Adrenal gland (tissue), 12 donors: ENCODE measurements around the gene SLC44A2. TPM values are rescaled to one million over a fixed set of nuclear protein-coding genes. Genes with fewer than 3 reads are reported as not detected.

Experiments used
- DNase-seq, 7 donors: peaks; one replicate each; pipeline ENCODE4 v3.0.0-alpha.2; 2019 to 2020
- H3K27ac ChIP-seq, 5 donors: fragments of 200-600 bp; sonication (generic) in 4 of 5; 1 replicate in 3 of 5; 2 replicates in 2 of 5; pipeline versions ENCODE4 v1.5.1 to v1.8.0; 2016 to 2020; ENCODE audit warnings: mild to moderate bottlenecking in 1 of 5
- H3K27me3 ChIP-seq: fragments of 200-600 bp; 2 replicates; pipeline ENCODE4 v1.8.0; 2021
- H3K36me3 ChIP-seq, 2 donors: fragments of 200-600 bp; replicated peaks in 1 of 2; 1 replicate in 1 of 2; 2 replicates in 1 of 2; pipeline versions ENCODE4 v1.5.1 to v1.8.0; 2018 to 2022
- H3K4me1 ChIP-seq, 2 donors: fragments of 200-600 bp; replicated peaks in 1 of 2; 1 replicate in 1 of 2; 2 replicates in 1 of 2; pipeline versions ENCODE4 v1.5.1 to v1.8.0; 2018 to 2021
- H3K4me3 ChIP-seq, 4 donors: fragments of 200-600 bp; sonication (generic) in 3 of 4; one replicate each; pipeline ENCODE4 v1.5.1; 2016 to 2018
- H3K9me3 ChIP-seq, 3 donors: fragments of 200-600 bp; sonication (generic) in 1 of 3; replicated peaks in 1 of 3; 1 replicate in 2 of 3; 2 replicates in 1 of 3; pipeline versions ENCODE4 v1.5.1 to v1.8.0; 2016 to 2021
- POLR2A ChIP-seq, 2 donors: fragments of 450-650 bp; IDR thresholded peaks; one replicate each; pipeline ENCODE4 v1.6.1; 2017; ENCODE audit warnings: antibody characterized with exemption in 2 of 2, mild to moderate bottlenecking in 2 of 2, moderate library complexity in 1 of 2
- WGBS, 4 donors: extraction: QIAGEN DNeasy Blood & Tissue Kit in 2 of 4; methylation state at CpG; one replicate each; pipeline versions ENCODE4 v1.1.5 to v1.1.7; 2013 to 2017; 5-methylcytosine and 5-hydroxymethylcytosine counted together
- intact Hi-C, 2 donors: fragments of 100-400 bp; cut with DNase I; formaldehyde crosslinking; loops; one replicate each; pipeline versions ENCODE4 v1.14.1 to v1.15.0; 2022 to 2023
- polyA plus RNA-seq, 3 donors: library from polyadenylated mRNA; stranded (reverse); fragments of 200-250 nt in 2 of 3; fragments of 350-450 nt in 1 of 3; fragmentation: Illumina TruSeq in 1 of 3; extraction: RNeasy Lipid Tissue Mini Kit (QIAGEN cat#74804) in 1 of 3; gene quantifications; one replicate each; pipeline ENCODE4 v1.2.3, GENCODE V29; 2013 to 2014
- total RNA-seq, 9 donors: library from RNA; depleted of rRNA in 4 of 9; stranded (reverse); fragments of >200 nt in 4 of 9; fragments of 120-200 nt in 1 of 9; fragmentation: NEBNext Ultra II Directional in 1 of 9; extraction: Animal tissue kit (Norgen Biotek cat#: 25700) in 1 of 9; gene quantifications; one replicate each; pipeline versions ENCODE4 v1.1.0 to v1.2.4, GENCODE V29; 2013 to 2023
- TF ChIP-seq, protein P1 (sequence below), 6 experiments: fragments of 450-650 bp in 4 of 6; fragments of 200-600 bp in 2 of 6; sonication (generic) in 1 of 6; IDR thresholded peaks; 1 replicate in 5 of 6; 2 replicates in 1 of 6; pipeline versions ENCODE4 v1.5.1 to v1.8.0; 2016 to 2021; ENCODE audit warnings: antibody characterized with exemption in 6 of 6, mild to moderate bottlenecking in 2 of 6, moderate library complexity in 1 of 6
- donor health status: healthy with polysubstance abuse.
- donor health status: Bipolar disorder and iron deficiency.
- donor health status: DM: yes; HTN: yes; CAD: no.
- donor health status: DM: no; HTN: no; CAD: no.
- donor health status: DM: no; HTN: no; CAD: no.
- donor health status: DM: yes; HTN: yes; CAD: no.

SLC44A2 gene
- total and polyA plus RNA-seq, 12 donors: 20.4 to 188 (median 87.4) TPM

DNA sequence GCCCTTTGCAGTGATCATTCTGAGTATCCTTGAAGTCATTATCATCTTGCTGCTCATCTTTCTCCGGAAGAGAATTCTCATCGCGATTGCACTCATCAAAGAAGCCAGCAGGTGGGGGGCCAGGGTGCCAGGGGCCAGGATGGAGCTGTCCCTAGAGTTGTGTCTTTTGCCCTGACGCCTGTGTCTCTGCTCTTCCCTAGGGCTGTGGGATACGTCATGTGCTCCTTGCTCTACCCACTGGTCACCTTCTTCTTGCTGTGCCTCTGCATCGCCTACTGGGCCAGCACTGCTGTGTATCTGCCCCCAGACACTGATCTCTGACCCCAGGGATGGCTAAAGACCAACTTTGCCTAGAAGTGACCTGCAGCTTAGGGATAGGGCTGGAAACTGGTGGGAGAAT lies 9.6 kb downstream of the SLC44A2 start:
- Histone ChIP-seq H3K4me3 (no peak overlapping the region), H3K36me3 (peaks cover 0 to 78% of the 10 kb centered on the region in 2 donors), H3K9me3 (no peaks in the 10 kb centered on the region), H3K27me3 (no peaks in the 10 kb centered on the region), H3K4me1 (peaks cover 0 to 6% of the 10 kb centered on the region in 2 donors), H3K27ac (no peak overlapping the region)
- DNase-seq: no peak
- TF ChIP-seq POLR2A (IDR thresholded peaks at IDR 0.05): no peak
- TF ChIP-seq, protein P1, sequence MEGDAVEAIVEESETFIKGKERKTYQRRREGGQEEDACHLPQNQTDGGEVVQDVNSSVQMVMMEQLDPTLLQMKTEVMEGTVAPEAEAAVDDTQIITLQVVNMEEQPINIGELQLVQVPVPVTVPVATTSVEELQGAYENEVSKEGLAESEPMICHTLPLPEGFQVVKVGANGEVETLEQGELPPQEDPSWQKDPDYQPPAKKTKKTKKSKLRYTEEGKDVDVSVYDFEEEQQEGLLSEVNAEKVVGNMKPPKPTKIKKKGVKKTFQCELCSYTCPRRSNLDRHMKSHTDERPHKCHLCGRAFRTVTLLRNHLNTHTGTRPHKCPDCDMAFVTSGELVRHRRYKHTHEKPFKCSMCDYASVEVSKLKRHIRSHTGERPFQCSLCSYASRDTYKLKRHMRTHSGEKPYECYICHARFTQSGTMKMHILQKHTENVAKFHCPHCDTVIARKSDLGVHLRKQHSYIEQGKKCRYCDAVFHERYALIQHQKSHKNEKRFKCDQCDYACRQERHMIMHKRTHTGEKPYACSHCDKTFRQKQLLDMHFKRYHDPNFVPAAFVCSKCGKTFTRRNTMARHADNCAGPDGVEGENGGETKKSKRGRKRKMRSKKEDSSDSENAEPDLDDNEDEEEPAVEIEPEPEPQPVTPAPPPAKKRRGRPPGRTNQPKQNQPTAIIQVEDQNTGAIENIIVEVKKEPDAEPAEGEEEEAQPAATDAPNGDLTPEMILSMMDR (IDR thresholded peaks at IDR 0.05): no peak
- 63 to 76% (median 72%) methylated on average over 6 of the region's 6 CpGs for WGBS, 4 donors
- intact Hi-C loops: no loop called here

DNA sequence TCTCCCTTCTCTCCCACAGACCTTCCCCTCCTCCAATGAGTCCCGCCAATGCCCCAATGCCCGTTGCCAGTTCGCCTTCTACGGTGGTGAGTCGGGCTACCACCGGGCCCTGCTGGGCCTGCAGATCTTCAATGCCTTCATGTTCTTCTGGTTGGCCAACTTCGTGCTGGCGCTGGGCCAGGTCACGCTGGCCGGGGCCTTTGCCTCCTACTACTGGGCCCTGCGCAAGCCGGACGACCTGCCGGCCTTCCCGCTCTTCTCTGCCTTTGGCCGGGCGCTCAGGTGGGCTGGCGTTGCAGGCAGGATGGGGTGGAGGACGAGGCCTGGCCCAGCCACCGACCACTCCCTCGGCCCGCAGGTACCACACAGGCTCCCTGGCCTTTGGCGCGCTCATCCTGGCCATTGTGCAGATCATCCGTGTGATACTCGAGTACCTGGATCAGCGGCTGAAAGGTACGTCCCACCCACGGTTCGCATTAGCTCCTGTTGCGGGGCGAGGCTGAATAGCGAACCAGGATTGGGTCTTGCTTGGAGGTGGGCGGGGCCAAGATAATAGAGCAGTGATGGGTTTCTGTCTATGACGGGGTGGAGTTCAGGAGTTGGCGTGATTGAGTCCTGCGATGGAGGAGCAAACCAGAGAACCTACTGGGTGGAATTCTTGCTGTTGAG lies 11.1 kb downstream of the SLC44A2 start:
- no peak overlapping the region for H3K27ac ChIP-seq
- no peak for DNase-seq
- 81 to 96% (median 88%) methylated on average over 20 to 37 of the region's 37 CpGs for WGBS, 4 donors
- no peak overlapping the region for H3K4me3 ChIP-seq
- no peaks in the 10 kb centered on the region for H3K9me3 ChIP-seq
- H3K36me3 ChIP-seq: peaks cover 0 to 82% of the 10 kb centered on the region in 2 donors
- no peak for TF ChIP-seq POLR2A (IDR thresholded peaks at IDR 0.05)
- TF ChIP-seq, protein P1 (IDR thresholded peaks at IDR 0.05): no peak
- intact Hi-C loops: no loop called here
- no peaks in the 10 kb centered on the region for H3K27me3 ChIP-seq
- H3K4me1 ChIP-seq: peaks cover 0 to 6% of the 10 kb centered on the region in 2 donors

DNA sequence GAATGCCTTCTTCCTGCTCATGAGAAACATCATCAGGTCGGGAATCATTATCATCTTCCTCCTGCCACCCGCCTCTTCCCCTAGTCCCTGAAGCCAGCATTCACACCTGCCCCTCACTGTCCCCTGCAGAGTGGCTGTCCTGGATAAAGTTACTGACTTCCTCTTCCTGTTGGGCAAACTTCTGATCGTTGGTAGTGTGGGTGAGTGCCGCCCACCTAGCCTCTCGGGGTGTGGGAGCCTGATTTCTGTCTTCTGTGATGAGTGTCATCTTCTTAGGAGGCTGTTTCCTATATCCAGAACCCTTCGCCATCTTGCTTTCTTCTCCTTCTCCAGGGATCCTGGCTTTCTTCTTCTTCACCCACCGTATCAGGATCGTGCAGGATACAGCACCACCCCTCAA lies 12.5 kb downstream of the SLC44A2 start:
- WGBS, 4 donors: 81 to 90% (median 83%) methylated on average over 8 of the region's 8 CpGs
- intact Hi-C loops: no loop called here
- no peak for TF ChIP-seq POLR2A (IDR thresholded peaks at IDR 0.05)
- TF ChIP-seq, protein P1 (IDR thresholded peaks at IDR 0.05): no peak
- Histone ChIP-seq H3K9me3 (no peaks in the 10 kb centered on the region), H3K4me3 (no peak overlapping the region), H3K4me1 (peaks cover 0 to 6% of the 10 kb centered on the region in 2 donors), H3K27me3 (no peaks in the 10 kb centered on the region), H3K27ac (no peak overlapping the region), H3K36me3 (peaks cover 0 to 69% of the 10 kb centered on the region in 2 donors)
- DNase-seq: no peak

DNA sequence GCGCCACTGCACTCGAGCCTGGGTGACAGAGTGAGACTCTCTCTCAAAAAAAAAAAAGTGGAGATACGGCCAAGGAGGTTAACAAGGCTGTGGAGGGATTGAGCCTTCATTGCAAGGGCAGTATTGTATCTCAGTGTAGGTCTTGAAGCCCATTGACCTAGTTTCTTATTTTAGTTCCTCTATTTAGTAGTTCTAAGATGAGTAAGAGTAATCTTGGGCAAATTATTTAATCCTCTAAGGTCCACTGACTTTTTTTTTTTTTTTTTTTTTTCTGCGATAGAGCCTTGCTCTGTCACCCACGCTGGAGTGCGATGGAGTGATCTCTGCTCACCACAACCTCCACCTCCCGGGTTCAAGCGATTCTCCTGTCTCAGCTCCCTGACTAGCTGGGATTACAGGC lies 14.5 kb downstream of the SLC44A2 start:
- H3K36me3 ChIP-seq: peaks cover 0 to 57% of the 10 kb centered on the region in 2 donors
- peaks cover 0 to 10% of the 10 kb centered on the region in 2 donors for H3K4me1 ChIP-seq
- TF ChIP-seq, protein P1 (IDR thresholded peaks at IDR 0.05): no peak
- TF ChIP-seq POLR2A (IDR thresholded peaks at IDR 0.05): no peak
- no peaks in the 10 kb centered on the region for H3K9me3 ChIP-seq
- no peak overlapping the region for H3K4me3 ChIP-seq
- no peaks in the 10 kb centered on the region for H3K27me3 ChIP-seq
- DNase-seq: no peak
- intact Hi-C loops: loop anchor here in 1 of 2 donors (5.0 kb wide), 1 partner anchor 58 kb away; no protein-coding TSS in a partner anchor
- 59 to 92% (median 69%) methylated on average over 8 of the region's 8 CpGs for WGBS, 4 donors
- H3K27ac ChIP-seq: no peak overlapping the region
